Astrocyte (in vitro differentiated cells and primary cell): Measurements from ENCODE around the gene SYNE1. TPM values are rescaled to one million over a fixed set of nuclear protein-coding genes. Genes with fewer than 3 reads are reported as not detected.
"Not testable (repeated sequence)": the region's sequence is repeated elsewhere in the genome, so short reads cannot be mapped to it uniquely, and the experiment has no call there.

Experiments used
- DNase-seq: peaks from one replicate; pipeline ENCODE4 v3.0.0-alpha.2; 2010; ENCODE audit warnings: low read depth
- FAIRE-seq: peaks from 2 replicates; lab custom pipeline; 2011; peaks lifted over from hg19 to GRCh38; lab: Jason Lieb, UNC
- H2AFZ ChIP-seq: 2 replicates; pipeline ENCODE4 v1.6.0; 2012; ENCODE audit warnings: low read depth, low read length, inconsistent platforms
- H3K27ac ChIP-seq: 2 replicates; pipeline ENCODE4 v1.5.1; 2011; ENCODE audit warnings: low read depth, low read length, inconsistent platforms
- H3K27me3 ChIP-seq: 2 replicates; pipeline ENCODE4 v1.6.0; 2011; ENCODE audit warnings: low read length, inconsistent platforms; ENCODE audit not compliant: insufficient read depth
- H3K36me3 ChIP-seq: 2 replicates; pipeline ENCODE4 v1.5.1; 2011; ENCODE audit warnings: low read length, inconsistent platforms; ENCODE audit not compliant: insufficient read depth
- H3K4me1 ChIP-seq: 2 replicates; pipeline ENCODE4 v1.5.1; 2011; ENCODE audit warnings: low read length, inconsistent platforms; ENCODE audit not compliant: insufficient read depth
- H3K4me2 ChIP-seq: 2 replicates; pipeline ENCODE4 v1.6.0; 2012; ENCODE audit warnings: low read length, inconsistent platforms
- H3K4me3 ChIP-seq: 2 replicates; pipeline ENCODE4 v1.5.1; 2011; ENCODE audit warnings: low read depth, mild to moderate bottlenecking, low read length, inconsistent platforms; ENCODE audit not compliant: insufficient read depth
- H3K79me2 ChIP-seq: 2 replicates; pipeline ENCODE4 v1.6.0; 2012; ENCODE audit warnings: mild to moderate bottlenecking, low read length, inconsistent platforms; ENCODE audit not compliant: insufficient read depth
- H3K9ac ChIP-seq: 2 replicates; pipeline ENCODE4 v1.6.0; 2012; ENCODE audit warnings: mild to moderate bottlenecking, low read length, inconsistent platforms
- H3K9me3 ChIP-seq: 2 replicates; pipeline ENCODE4 v1.5.1; 2012; ENCODE audit warnings: low read depth, mild to moderate bottlenecking, low read length, inconsistent platforms; ENCODE audit not compliant: insufficient read depth
- H4K20me1 ChIP-seq: 2 replicates; pipeline ENCODE4 v1.6.0; 2012; ENCODE audit warnings: low read length, inconsistent platforms; ENCODE audit not compliant: insufficient read depth
- H3K27ac Mint-ChIP-seq: one replicate; pipeline ENCODE4 v1.8.0; 2021; ENCODE audit warnings: mild to moderate bottlenecking, mixed read lengths; ENCODE audit not compliant: unreplicated experiment
- H3K27me3 Mint-ChIP-seq: one replicate; pipeline ENCODE4 v1.8.0; 2021; ENCODE audit warnings: low read depth, mixed read lengths; ENCODE audit not compliant: unreplicated experiment
- H3K36me3 Mint-ChIP-seq: one replicate; pipeline ENCODE4 v1.8.0; 2021; ENCODE audit warnings: low read depth, mixed read lengths; ENCODE audit not compliant: unreplicated experiment
- H3K4me1 Mint-ChIP-seq: one replicate; pipeline ENCODE4 v1.8.0; 2021; ENCODE audit warnings: low read depth, mixed read lengths; ENCODE audit not compliant: unreplicated experiment
- H3K4me3 Mint-ChIP-seq: one replicate; pipeline ENCODE4 v1.8.0; 2021; ENCODE audit warnings: mild to moderate bottlenecking, moderate library complexity, mixed read lengths; ENCODE audit not compliant: unreplicated experiment
- H3K9me3 Mint-ChIP-seq: one replicate; pipeline ENCODE4 v1.8.0; 2021; ENCODE audit warnings: mild to moderate bottlenecking, mixed read lengths; ENCODE audit not compliant: unreplicated experiment
- CTCF ChIP-seq: IDR thresholded peaks from 2 replicates; pipeline ENCODE4 v1.5.1; 2011; ENCODE audit warnings: low read depth, mild to moderate bottlenecking, inconsistent platforms, low read length, moderate library complexity; ENCODE audit not compliant: insufficient read depth
- EZH2 ChIP-seq: IDR thresholded peaks from 2 replicates; pipeline ENCODE4 v1.6.1; 2012; ENCODE audit warnings: mild to moderate bottlenecking, low read length, inconsistent platforms; ENCODE audit not compliant: insufficient read depth
- total RNA-seq: library from RNA; stranded (reverse); gene quantifications from 2 replicates; pipeline ENCODE4 v1.2.1, GENCODE V29; 2021

Gene SYNE1
- total RNA-seq, 1 donor from 2014 or later = 66.5 TPM

DNA sequence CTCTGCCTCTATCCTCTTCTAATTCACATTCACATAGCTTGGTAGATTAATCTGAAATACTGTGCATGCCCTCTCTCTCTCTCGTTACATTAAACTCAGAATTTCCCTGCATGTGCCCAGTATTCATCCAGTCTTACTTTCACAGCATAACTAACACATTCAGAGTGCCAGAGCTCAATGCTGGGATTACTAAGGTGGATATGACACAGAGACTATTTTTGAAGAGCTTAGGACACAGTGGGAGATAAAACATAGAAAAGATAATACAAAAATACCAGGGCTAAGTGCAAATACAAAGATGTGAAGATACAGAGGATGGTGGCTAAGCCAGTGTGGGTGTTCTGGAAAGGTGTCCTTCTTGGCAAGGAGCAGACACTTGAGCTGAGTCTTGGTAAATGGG, 6.3 kb downstream of the SYNE1 start:
- peaks cover 3% of the 10 kb centered on the region for H3K4me1 Mint-ChIP-seq
- H3K4me3 ChIP-seq = no peak overlapping the region
- no peaks in the 10 kb centered on the region for H3K36me3 ChIP-seq
- no peak overlapping the region for H3K27ac Mint-ChIP-seq
- H3K9me3 Mint-ChIP-seq = no peaks in the 10 kb centered on the region
- H4K20me1 ChIP-seq = no peaks in the 10 kb centered on the region
- no peak overlapping the region for H3K27ac ChIP-seq
- no peak overlapping the region for H3K4me3 Mint-ChIP-seq
- H2AFZ ChIP-seq = no peak overlapping the region
- H3K27me3 Mint-ChIP-seq = no peaks in the 10 kb centered on the region
- no peak overlapping the region for H3K4me2 ChIP-seq
- no peak for DNase-seq
- H3K27me3 ChIP-seq = no peaks in the 10 kb centered on the region
- no peak overlapping the region for H3K9ac ChIP-seq
- no peaks in the 10 kb centered on the region for H3K36me3 Mint-ChIP-seq
- no peaks in the 10 kb centered on the region for H3K79me2 ChIP-seq
- no peaks in the 10 kb centered on the region for H3K4me1 ChIP-seq
- TF ChIP-seq CTCF (no peak), EZH2 (no peak)
- no peaks in the 10 kb centered on the region for H3K9me3 ChIP-seq
- FAIRE-seq = no peak

GRCh38 chr6:152625213-152625612, 11.9 kb downstream of the SYNE1 start:
- no peaks in the 10 kb centered on the region for H3K4me1 Mint-ChIP-seq
- H3K36me3 Mint-ChIP-seq = no peaks in the 10 kb centered on the region
- Histone ChIP-seq H3K27me3 (no peaks in the 10 kb centered on the region), H2AFZ (no peak overlapping the region), H3K36me3 (no peaks in the 10 kb centered on the region), H3K79me2 (no peaks in the 10 kb centered on the region), H4K20me1 (no peaks in the 10 kb centered on the region), H3K4me3 (no peak overlapping the region), H3K9me3 (no peaks in the 10 kb centered on the region), H3K4me2 (no peak overlapping the region), H3K9ac (no peak overlapping the region), H3K4me1 (no peaks in the 10 kb centered on the region), H3K27ac (no peak overlapping the region)
- peaks cover 3% of the 10 kb centered on the region for H3K9me3 Mint-ChIP-seq
- DNase-seq (no peak), FAIRE-seq (peak; percentile 39)
- no peak overlapping the region for H3K27ac Mint-ChIP-seq
- TF ChIP-seq EZH2 (no peak), CTCF (no peak)
- H3K27me3 Mint-ChIP-seq = no peaks in the 10 kb centered on the region
- no peak overlapping the region for H3K4me3 Mint-ChIP-seq

DNA sequence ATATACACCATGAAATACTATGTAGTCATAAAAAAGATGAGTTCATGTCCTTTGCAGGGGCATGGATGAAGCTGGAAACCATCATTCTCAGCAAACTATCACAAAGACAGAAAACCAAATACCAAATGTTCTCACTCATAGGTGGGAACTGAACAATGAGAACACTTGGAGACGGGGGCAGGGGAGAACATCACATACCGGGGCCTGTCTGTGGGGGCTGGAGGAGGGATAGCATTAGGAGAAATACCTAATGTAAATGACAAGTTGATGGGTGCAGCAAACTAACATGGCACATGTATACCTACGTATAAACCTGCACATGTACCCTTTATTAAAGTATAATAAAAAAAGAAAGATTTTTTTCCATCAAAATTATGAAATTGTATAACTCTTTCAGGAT, 22.4 kb downstream of the SYNE1 start:
- H3K36me3 Mint-ChIP-seq, H3K4me1 ChIP-seq, H3K27me3 ChIP-seq, H2AFZ ChIP-seq, DNase-seq, H3K4me3 Mint-ChIP-seq, H4K20me1 ChIP-seq, H3K9me3 ChIP-seq, H3K27ac Mint-ChIP-seq, H3K9ac ChIP-seq, H3K4me3 ChIP-seq, H3K9me3 Mint-ChIP-seq, H3K36me3 ChIP-seq, H3K79me2 ChIP-seq, H3K4me2 ChIP-seq, H3K27me3 Mint-ChIP-seq, H3K4me1 Mint-ChIP-seq, FAIRE-seq, H3K27ac ChIP-seq: not testable (repeated sequence)
